Heart left ventricle (tissue), 13 donors: Measurements from ENCODE around the gene EXOC5.

Experiments
- CTCF ChIP-seq, 12 donors: fragments of 200-600 bp; sonication (generic) in 4 of 12; IDR thresholded peaks; one replicate each; pipeline versions ENCODE4 v1.5.0 to v1.8.0; 2018 to 2022; ENCODE audit warnings: antibody characterized with exemption in 12 of 12, mild to moderate bottlenecking in 5 of 12
- POLR2A ChIP-seq, 2 donors: fragments of 450-650 bp; IDR thresholded peaks; one replicate each; pipeline ENCODE4 v1.6.1; 2017; ENCODE audit warnings: antibody characterized with exemption in 2 of 2, mild to moderate bottlenecking in 2 of 2, moderate library complexity in 2 of 2
- donor health status: ischemic (EF 13 %, LVEDD 7.1; RV severe dilation, severe dysfunction).
- donor health status: DM: no; HTN: yes; CAD: no.
- donor health status: DM: no; HTN: no; CAD: no.
- donor health status: ischemic (EF 25% LVEDD 6.9; RV normal size, moderate dysfunction).
- donor health status: ischemic (EF 25% LVEDD 5.7; RV mildly dilated, moderate dysfunction).
- donor health status: ischemic (EF 35%, LVEDD 5.7; RV mildly dilated, moderate dysfunction).
- donor health status: nonischemic (EF 11% LVEDD 7.7; RV severe dilation, severe dysfunction).
- donor health status: DM: yes; HTN: yes; CAD: no.
- donor health status: PGD.
- donor health status: ischemic (EF 29% LVEDD 5.4; RV normal size, mild dysfunction).
- donor health status: nonischemic (EF 23%, LVEDD 6.1; RV moderate dilation, normal function).

- TF ChIP-seq CTCF (IDR thresholded peaks at IDR 0.05) (no peak), POLR2A (IDR thresholded peaks at IDR 0.05) (no peak)
These were observed 107.0 kb downstream of the EXOC5 start for GRCh38 chr14:57161583-57162234.
